SU-DHL-6 (cell line): ENCODE measurements around the gene POFUT2.

Experiments
- H2AFZ ChIP-seq: fragments of 200-600 bp; sonication (generic); 2 replicates; pipeline ENCODE4 v1.6.1; 2014; ENCODE audit warnings: low read depth, mild to moderate bottlenecking, moderate library complexity, mixed read lengths, antibody characterized with exemption, low read length; ENCODE audit not compliant: severe bottlenecking
- H3F3A ChIP-seq: fragments of 200-600 bp; shearing (Covaris generic); 2 replicates; pipeline ENCODE4 v1.6.0; 2016; ENCODE audit warnings: antibody characterized with exemption, mild to moderate bottlenecking; ENCODE audit not compliant: insufficient read depth
- H3K27ac ChIP-seq: fragments of 200-600 bp; sonication (generic); 2 replicates; pipeline ENCODE4 v1.5.1; 2016; ENCODE audit warnings: low read depth, mild to moderate bottlenecking, low read length, moderate library complexity, mixed read lengths
- H3K27me3 ChIP-seq: fragments of 200-600 bp; sonication (generic), shearing (Covaris generic); 2 replicates; pipeline ENCODE4 v1.6.0; 2014; ENCODE audit warnings: mild to moderate bottlenecking, low read length
- H3K36me3 ChIP-seq: fragments of 200-600 bp; sonication (generic); 2 replicates; pipeline ENCODE4 v1.6.1; 2014; ENCODE audit warnings: mild to moderate bottlenecking, low read length, mixed read lengths
- H3K4me2 ChIP-seq: fragments of 300-600, 200-600 bp; shearing (Covaris generic), sonication (generic); 2 replicates; pipeline ENCODE4 v1.6.0; 2014; ENCODE audit warnings: low read length, low read depth, mild to moderate bottlenecking; ENCODE audit not compliant: poor library complexity, severe bottlenecking
- H3K4me3 ChIP-seq: fragments of 200-600 bp; sonication (generic); 2 replicates; pipeline ENCODE4 v1.5.1; 2014; ENCODE audit warnings: antibody characterized with exemption, low read length, mild to moderate bottlenecking, mixed read lengths; ENCODE audit not compliant: insufficient read depth, poor library complexity, severe bottlenecking
- H3K79me2 ChIP-seq: fragments of 200-600 bp; sonication (generic); 2 replicates; pipeline ENCODE4 v1.6.1; 2014; ENCODE audit warnings: mild to moderate bottlenecking, low read length, moderate library complexity; ENCODE audit not compliant: insufficient read depth
- H3K9ac ChIP-seq: fragments of 200-600 bp; sonication (generic); 2 replicates; pipeline ENCODE4 v1.7.0; 2014; ENCODE audit warnings: mild to moderate bottlenecking, low read length
- H3K9me2 ChIP-seq: fragments of 200-600 bp; sonication (generic); replicated peaks from 2 replicates; pipeline ENCODE4 v1.6.1; 2014; ENCODE audit warnings: low read length; ENCODE audit not compliant: insufficient read depth
- H3K9me3 ChIP-seq: fragments of 200-600 bp; sonication (generic); 2 replicates; pipeline ENCODE4 v1.6.1; 2014; ENCODE audit warnings: low read length, mixed read lengths; ENCODE audit not compliant: insufficient read depth
- H4K20me1 ChIP-seq: fragments of 200-600 bp; sonication (generic); 2 replicates; pipeline ENCODE4 v1.6.1; 2014; ENCODE audit warnings: low read depth, mild to moderate bottlenecking, antibody characterized with exemption, low read length, moderate library complexity, mixed read lengths
- EZH2phosphoT487 ChIP-seq: fragments of 200-600 bp; sonication (generic), shearing (Covaris generic); conservative IDR thresholded peaks from 2 replicates; pipeline ENCODE4 v1.6.1; 2018; ENCODE audit warnings: mild to moderate bottlenecking, antibody characterized with exemption, low read length, moderate library complexity, mixed read lengths
- TF ChIP-seq, protein P1 (sequence below): fragments of 200-600 bp; sonication (generic); IDR thresholded peaks from one replicate; pipeline ENCODE4 v1.5.1; 2017; ENCODE audit warnings: antibody characterized with exemption, mild to moderate bottlenecking, low read length, moderate library complexity; ENCODE audit not compliant: insufficient read depth, poor library complexity, severe bottlenecking

The POFUT2 gene

DNA sequence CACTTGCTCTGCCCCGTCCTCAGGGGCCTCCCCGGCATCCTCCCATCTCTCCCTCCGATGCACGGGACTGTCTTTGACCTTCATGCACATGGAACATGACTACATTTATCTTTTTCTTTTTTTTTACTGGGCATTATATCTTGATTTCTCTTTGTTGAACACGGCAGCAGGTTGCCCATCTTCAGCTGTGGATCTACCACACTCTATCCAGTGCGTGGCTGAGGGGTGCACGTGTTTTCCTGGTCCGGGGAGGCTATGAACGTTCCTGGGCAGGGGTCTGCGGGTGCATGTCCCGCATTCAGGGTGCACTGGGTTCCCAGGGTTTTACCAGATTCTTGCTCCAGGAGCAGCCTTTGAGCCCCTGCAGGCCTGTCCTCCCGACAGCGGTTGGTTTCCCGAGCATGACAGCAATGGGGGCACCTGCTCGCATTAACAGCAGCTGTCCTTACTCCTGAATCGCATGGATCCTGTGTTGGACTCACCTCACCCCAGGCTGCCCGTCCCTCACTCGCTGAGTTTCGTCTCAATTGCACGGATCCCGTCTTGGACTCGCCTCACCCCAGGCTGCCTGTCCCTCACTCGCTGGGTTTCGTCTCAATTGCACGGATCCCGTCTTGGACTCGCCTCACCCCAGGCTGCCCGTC lies 7.4 kb downstream of the POFUT2 start:
- H2AFZ ChIP-seq = no peak overlapping the region
- no peak overlapping the region for H3K27ac ChIP-seq
- H3F3A ChIP-seq = no peaks in the 10 kb centered on the region
- no peaks in the 10 kb centered on the region for H4K20me1 ChIP-seq
- H3K9me3 ChIP-seq = no peaks in the 10 kb centered on the region
- H3K27me3 ChIP-seq = no peaks in the 10 kb centered on the region
- no peak overlapping the region for H3K4me2 ChIP-seq
- no peak overlapping the region for H3K9ac ChIP-seq
- no peaks in the 10 kb centered on the region for H3K36me3 ChIP-seq
- H3K79me2 ChIP-seq = no peaks in the 10 kb centered on the region
- H3K4me3 ChIP-seq = no peak overlapping the region
- H3K9me2 ChIP-seq = no peaks in the 10 kb centered on the region
- no peak for TF ChIP-seq EZH2phosphoT487
- TF ChIP-seq, protein P1, sequence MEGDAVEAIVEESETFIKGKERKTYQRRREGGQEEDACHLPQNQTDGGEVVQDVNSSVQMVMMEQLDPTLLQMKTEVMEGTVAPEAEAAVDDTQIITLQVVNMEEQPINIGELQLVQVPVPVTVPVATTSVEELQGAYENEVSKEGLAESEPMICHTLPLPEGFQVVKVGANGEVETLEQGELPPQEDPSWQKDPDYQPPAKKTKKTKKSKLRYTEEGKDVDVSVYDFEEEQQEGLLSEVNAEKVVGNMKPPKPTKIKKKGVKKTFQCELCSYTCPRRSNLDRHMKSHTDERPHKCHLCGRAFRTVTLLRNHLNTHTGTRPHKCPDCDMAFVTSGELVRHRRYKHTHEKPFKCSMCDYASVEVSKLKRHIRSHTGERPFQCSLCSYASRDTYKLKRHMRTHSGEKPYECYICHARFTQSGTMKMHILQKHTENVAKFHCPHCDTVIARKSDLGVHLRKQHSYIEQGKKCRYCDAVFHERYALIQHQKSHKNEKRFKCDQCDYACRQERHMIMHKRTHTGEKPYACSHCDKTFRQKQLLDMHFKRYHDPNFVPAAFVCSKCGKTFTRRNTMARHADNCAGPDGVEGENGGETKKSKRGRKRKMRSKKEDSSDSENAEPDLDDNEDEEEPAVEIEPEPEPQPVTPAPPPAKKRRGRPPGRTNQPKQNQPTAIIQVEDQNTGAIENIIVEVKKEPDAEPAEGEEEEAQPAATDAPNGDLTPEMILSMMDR = no peak

DNA sequence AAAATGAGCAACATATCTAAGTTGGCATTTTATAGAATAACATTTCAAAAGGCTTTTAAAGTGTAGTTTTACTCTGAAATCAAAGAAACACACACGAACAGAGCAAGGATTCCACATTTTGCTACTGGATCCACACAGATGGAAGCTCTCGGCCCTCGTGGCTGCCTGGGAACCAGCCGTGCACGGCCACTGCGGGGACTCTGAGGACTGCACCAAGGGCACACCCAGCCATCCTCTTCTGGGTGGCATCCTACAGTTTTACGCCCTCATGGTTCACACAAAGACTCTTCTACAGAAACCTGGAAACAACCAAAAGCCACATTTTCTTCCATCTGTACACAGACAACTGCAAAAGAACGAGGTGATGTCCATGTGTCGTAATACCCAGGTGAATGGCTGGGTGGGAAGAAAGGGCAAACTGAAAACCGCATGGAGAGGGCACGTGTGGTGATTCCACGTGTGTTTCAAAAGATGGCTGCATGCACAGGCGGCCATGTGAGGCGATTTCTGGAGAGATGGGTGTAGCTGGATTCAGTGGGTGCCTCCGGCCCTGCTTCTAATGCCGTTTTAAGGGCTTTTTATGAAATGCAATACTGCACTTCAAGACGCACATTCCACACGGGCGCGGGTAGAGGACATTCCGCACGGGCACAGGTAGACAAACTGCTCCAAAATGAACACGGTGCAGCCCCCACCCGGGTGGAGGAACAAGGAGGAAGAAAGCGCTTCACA lies 8.1 kb downstream of the POFUT2 start:
- H3K9ac ChIP-seq = no peak overlapping the region
- H3K27ac ChIP-seq = no peak overlapping the region
- H3F3A ChIP-seq = no peaks in the 10 kb centered on the region
- TF ChIP-seq EZH2phosphoT487 = no peak
- TF ChIP-seq, protein P1 = no peak
- H3K4me3 ChIP-seq = no peak overlapping the region
- H3K9me3 ChIP-seq = no peaks in the 10 kb centered on the region
- H3K27me3 ChIP-seq = no peaks in the 10 kb centered on the region
- no peak overlapping the region for H3K4me2 ChIP-seq
- H3K36me3 ChIP-seq = no peaks in the 10 kb centered on the region
- H2AFZ ChIP-seq = no peak overlapping the region
- no peaks in the 10 kb centered on the region for H3K9me2 ChIP-seq
- no peaks in the 10 kb centered on the region for H4K20me1 ChIP-seq
- no peaks in the 10 kb centered on the region for H3K79me2 ChIP-seq

DNA sequence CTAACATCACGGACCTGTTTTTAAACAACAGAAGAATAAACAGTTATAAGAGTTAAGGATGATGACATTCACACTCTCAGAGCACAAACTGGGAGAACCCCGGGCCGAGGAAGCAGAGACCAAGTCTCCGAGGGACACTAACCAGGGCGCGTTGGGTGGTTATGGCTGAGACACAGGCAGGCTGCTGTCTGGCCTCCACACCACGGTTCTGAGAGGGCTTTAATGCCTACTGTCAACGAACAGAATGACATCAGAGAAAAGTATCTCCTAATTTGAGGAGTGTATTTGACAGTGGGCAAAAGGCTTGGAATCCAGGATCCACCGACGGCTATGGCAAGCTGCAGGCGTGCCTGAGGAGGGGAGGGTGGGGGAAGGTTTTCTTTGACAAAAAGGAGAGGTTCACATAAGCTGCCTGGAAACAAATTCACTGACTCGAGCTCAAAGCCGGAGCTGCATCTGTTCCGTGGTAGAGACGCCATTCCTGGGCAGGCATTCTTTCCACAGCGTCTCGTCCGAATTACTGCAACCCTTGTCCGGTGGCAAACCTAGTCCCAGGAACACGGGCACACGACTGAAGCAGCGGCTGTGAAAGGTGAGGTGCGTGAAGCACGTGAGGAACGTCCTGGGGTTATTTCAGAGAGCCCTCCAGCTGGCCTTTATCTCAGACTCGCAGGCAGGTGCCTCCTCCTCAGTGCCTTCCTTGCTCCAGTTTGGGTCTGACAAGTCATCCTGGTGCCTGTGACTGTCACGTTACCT lies 9.4 kb downstream of the POFUT2 start:
- H2AFZ ChIP-seq = no peak overlapping the region
- H3K9me2 ChIP-seq = no peaks in the 10 kb centered on the region
- H3F3A ChIP-seq = no peaks in the 10 kb centered on the region
- no peak overlapping the region for H3K9ac ChIP-seq
- H3K4me3 ChIP-seq = no peak overlapping the region
- H3K4me2 ChIP-seq = no peak overlapping the region
- no peaks in the 10 kb centered on the region for H3K27me3 ChIP-seq
- no peaks in the 10 kb centered on the region for H3K9me3 ChIP-seq
- no peaks in the 10 kb centered on the region for H4K20me1 ChIP-seq
- no peaks in the 10 kb centered on the region for H3K36me3 ChIP-seq
- H3K27ac ChIP-seq = no peak overlapping the region
- H3K79me2 ChIP-seq = no peaks in the 10 kb centered on the region
- TF ChIP-seq EZH2phosphoT487 = no peak
- TF ChIP-seq, protein P1 = no peak
